SK-N-SH treated with all-trans-retinoic acid at 6 μM for 48 hours (cell line): ENCODE results near the gene CCDC124.

ENCODE experiments used
- PPARA ChIP-seq: fragments of 250-450 bp; sonication (Bioruptor Pico); IDR thresholded peaks from 2 replicates; pipeline ENCODE4 v1.5.0; 2020; ENCODE audit warnings: mild to moderate bottlenecking, borderline replicate concordance
- TF ChIP-seq, protein P1 (sequence below): fragments of 250-450 bp; sonication (Bioruptor Pico); IDR thresholded peaks from 2 replicates; pipeline ENCODE4 v1.5.1; 2021; ENCODE audit warnings: mild to moderate bottlenecking, moderate library complexity

- TF ChIP-seq, protein P1, sequence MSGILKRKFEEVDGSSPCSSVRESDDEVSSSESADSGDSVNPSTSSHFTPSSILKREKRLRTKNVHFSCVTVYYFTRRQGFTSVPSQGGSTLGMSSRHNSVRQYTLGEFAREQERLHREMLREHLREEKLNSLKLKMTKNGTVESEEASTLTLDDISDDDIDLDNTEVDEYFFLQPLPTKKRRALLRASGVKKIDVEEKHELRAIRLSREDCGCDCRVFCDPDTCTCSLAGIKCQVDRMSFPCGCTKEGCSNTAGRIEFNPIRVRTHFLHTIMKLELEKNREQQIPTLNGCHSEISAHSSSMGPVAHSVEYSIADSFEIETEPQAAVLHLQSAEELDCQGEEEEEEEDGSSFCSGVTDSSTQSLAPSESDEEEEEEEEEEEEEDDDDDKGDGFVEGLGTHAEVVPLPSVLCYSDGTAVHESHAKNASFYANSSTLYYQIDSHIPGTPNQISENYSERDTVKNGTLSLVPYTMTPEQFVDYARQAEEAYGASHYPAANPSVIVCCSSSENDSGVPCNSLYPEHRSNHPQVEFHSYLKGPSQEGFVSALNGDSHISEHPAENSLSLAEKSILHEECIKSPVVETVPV (CRISPR knock-in tag): no peak
- TF ChIP-seq PPARA (CRISPR knock-in tag): no peak
These were observed 21.6 kb downstream of the CCDC124 start for GRCh38 chr19:17954401-17954800.
